ENCODE measurements around the gene TRPM5.
A peak's percentile ranks its signal among the peaks of the same experiment; 100 is the strongest.

Gene TRPM5

DNA sequence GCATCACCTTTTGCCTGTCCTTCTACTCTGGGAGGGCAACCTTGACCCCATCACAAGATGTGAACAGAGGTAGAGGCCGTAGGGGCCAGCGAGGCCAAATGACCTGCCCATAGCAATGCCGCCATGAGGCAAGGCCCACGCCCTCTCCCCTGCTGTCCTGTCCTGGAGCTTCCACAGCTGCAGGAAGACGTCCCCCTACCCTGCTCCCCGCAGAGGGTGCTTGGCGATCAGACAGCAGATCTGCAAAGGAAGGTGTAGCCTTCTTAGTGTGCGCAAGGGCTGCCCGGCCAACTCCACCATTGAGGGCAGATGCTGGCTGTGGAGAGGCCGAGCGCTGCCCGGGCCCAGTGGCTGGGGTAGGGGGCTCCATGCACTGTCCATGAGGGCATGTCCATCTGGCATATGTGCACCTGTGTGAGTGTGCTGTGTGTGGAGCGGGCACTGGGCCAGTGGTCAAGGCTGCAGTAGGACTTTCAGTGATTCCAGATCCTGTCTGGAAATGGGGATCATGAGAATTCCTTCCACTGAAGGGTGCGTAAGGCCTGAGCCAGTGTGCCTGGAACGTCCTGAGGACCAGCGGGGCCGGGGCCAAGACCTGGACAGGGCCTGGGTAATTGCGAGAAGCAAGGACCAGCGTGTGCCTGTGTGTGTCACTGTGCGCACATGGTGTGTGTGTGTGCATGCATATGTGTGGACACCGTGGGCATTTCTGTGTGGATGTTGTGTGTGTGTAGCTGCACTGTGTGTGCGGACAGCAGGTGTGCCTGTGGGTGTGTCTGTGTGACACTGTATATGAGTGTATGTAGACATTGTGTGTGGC is 11.0 kb downstream of the TRPM5 start:
- H3K9me3 Mint-ChIP-seq = no peaks in the 10 kb centered on the region
- no peak overlapping the region for H3K27ac Mint-ChIP-seq
- no peaks in the 10 kb centered on the region for H3K36me3 Mint-ChIP-seq (ENCODE audit: low read depth)
- peaks cover 13% of the 10 kb centered on the region for H3K27me3 Mint-ChIP-seq (ENCODE audit: low read depth)
- no peak overlapping the region for H3K4me3 Mint-ChIP-seq
- TF ChIP-seq, protein P1, sequence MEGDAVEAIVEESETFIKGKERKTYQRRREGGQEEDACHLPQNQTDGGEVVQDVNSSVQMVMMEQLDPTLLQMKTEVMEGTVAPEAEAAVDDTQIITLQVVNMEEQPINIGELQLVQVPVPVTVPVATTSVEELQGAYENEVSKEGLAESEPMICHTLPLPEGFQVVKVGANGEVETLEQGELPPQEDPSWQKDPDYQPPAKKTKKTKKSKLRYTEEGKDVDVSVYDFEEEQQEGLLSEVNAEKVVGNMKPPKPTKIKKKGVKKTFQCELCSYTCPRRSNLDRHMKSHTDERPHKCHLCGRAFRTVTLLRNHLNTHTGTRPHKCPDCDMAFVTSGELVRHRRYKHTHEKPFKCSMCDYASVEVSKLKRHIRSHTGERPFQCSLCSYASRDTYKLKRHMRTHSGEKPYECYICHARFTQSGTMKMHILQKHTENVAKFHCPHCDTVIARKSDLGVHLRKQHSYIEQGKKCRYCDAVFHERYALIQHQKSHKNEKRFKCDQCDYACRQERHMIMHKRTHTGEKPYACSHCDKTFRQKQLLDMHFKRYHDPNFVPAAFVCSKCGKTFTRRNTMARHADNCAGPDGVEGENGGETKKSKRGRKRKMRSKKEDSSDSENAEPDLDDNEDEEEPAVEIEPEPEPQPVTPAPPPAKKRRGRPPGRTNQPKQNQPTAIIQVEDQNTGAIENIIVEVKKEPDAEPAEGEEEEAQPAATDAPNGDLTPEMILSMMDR (IDR thresholded peaks at IDR 0.05; ENCODE audit: unreplicated experiment in 3 of 3) = no peak
- H3K4me1 Mint-ChIP-seq = no peaks in the 10 kb centered on the region

DNA sequence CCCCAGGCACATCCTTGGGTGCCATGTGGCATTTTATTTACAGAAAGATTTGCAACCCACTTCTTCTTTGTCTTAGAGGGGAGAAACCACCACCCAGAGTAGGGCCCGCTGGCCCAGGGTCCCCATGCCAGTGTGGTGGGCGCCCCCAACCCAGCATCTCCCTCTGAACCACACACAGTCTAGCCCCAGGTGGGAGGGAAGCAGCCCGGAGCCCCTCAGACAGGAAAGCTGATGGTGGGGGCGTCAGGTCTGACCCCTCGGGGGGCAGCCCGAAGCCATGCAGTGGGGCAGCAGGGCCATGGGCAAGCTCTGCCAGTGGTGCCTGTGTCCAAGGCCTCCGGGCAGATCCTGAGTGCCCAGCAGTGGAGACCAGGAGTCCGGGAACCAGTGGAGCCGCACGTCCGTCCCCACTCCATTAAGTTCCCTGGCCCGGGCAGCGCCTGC is 11.7 kb downstream of the TRPM5 start:
- no peak overlapping the region for H3K27ac Mint-ChIP-seq
- H3K4me1 Mint-ChIP-seq = no peaks in the 10 kb centered on the region
- H3K9me3 Mint-ChIP-seq = no peaks in the 10 kb centered on the region
- no peak overlapping the region for H3K4me3 Mint-ChIP-seq
- peaks cover 7% of the 10 kb centered on the region for H3K27me3 Mint-ChIP-seq (ENCODE audit: low read depth)
- TF ChIP-seq, protein P1 (IDR thresholded peaks at IDR 0.05; ENCODE audit: unreplicated experiment in 3 of 3) = no peak
- H3K36me3 Mint-ChIP-seq (ENCODE audit: low read depth) = no peaks in the 10 kb centered on the region

DNA sequence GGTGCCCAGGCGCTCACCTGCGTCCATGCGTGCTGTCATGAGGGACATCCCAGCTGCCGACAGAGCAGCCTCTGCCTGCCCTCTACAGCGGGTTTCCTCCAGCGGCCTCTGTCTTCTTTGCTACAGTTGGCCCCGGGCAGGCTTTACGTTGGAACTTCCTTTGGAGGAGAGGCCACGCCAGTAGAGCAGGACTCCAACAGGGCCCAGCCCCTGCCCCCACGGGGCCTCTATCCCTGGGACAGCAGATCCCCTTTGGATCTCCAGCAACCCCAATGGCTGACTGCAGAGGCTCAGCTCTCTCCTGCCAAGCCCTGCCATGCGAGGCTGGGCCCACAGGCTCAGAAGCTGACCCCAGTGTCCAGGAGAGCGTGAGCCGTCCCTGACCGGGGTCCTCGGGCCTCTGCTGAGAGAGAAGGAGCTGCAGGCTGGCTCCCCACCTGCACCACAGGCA is 12.1 kb downstream of the TRPM5 start:
- H3K4me1 Mint-ChIP-seq = no peaks in the 10 kb centered on the region
- H3K27ac Mint-ChIP-seq = no peak overlapping the region
- peaks cover 3% of the 10 kb centered on the region for H3K27me3 Mint-ChIP-seq (ENCODE audit: low read depth)
- H3K9me3 Mint-ChIP-seq = no peaks in the 10 kb centered on the region
- TF ChIP-seq, protein P1 (IDR thresholded peaks at IDR 0.05; ENCODE audit: unreplicated experiment in 3 of 3) = no peak
- no peak overlapping the region for H3K4me3 Mint-ChIP-seq
- H3K36me3 Mint-ChIP-seq (ENCODE audit: low read depth) = no peaks in the 10 kb centered on the region

DNA sequence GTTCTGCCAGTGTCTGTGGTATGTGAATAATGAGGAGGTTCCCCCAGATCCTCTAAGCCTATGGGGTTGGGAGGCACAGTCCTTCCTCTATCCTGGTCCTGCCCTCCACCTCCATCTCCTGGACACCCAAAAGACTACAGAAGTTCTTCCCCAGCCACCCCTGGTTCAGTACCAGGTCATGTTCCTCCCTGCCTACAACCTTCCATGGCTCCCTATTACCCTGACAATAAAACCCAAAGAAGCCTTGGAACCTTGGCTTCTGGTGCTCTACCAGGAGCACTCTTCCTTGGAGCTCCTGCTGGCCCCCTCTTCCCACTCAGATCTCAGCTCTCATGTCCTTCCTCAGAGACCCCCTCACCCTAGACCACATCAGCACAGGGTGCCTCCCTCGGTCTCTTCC is 12.9 kb downstream of the TRPM5 start:
- Mint-ChIP-seq H3K36me3 (ENCODE audit: low read depth) (no peaks in the 10 kb centered on the region), H3K4me3 (no peak overlapping the region), H3K9me3 (no peaks in the 10 kb centered on the region), H3K27ac (no peak overlapping the region), H3K4me1 (no peaks in the 10 kb centered on the region), H3K27me3 (ENCODE audit: low read depth) (no peaks in the 10 kb centered on the region)
- TF ChIP-seq, protein P1 (IDR thresholded peaks at IDR 0.05; ENCODE audit: unreplicated experiment in 3 of 3) = no peak

DNA sequence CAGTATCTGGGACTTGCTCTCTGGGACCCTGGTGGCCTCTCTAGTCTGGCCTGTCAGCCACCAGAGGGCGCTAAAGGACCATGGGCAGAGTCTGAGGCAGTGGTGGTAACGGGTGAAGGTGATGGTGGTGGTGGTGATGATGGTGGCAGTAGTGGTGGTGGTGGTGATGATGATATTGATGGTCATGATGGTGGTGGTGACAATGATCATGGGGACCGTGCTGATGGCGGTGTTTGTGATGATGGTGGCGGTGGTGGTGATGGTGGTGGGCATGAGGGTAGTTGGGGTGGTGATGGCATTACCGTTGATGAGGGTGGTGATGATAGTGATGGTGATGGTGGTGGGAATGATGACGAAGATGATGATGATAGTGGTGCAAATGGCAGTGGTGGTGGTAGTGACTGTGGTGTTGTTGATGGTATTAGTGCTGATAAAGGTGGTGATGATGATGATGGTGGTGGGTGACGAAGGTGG is 16.0 kb downstream of the TRPM5 start:
- Mint-ChIP-seq H3K4me3 (no peak overlapping the region), H3K9me3 (no peaks in the 10 kb centered on the region), H3K36me3 (ENCODE audit: low read depth) (no peaks in the 10 kb centered on the region), H3K4me1 (no peaks in the 10 kb centered on the region), H3K27me3 (ENCODE audit: low read depth) (no peaks in the 10 kb centered on the region), H3K27ac (no peak overlapping the region)
- TF ChIP-seq, protein P1 (IDR thresholded peaks at IDR 0.05; ENCODE audit: unreplicated experiment in 3 of 3) = peak; percentile 71 to 76 (median 72)
